GM12891 (cell line): ENCODE data around the gene ZER1.

ENCODE experiments used
- DNase-seq: peaks from one replicate; pipeline ENCODE4 v3.0.0; 2011; ENCODE audit warnings: low spot score; ENCODE audit not compliant: insufficient read length
- FAIRE-seq: peaks from 2 replicates; lab custom pipeline; 2011; peaks lifted over from hg19 to GRCh38; lab: Jason Lieb, UNC
- PAX5 ChIP-seq: IDR thresholded peaks from 2 replicates; pipeline ENCODE4 v1.6.1; 2011; ENCODE audit warnings: low read length, moderate library complexity, mild to moderate bottlenecking; ENCODE audit not compliant: insufficient read depth, severe bottlenecking
- POLR2A ChIP-seq: IDR thresholded peaks from 2 replicates; pipeline ENCODE4 v1.6.1; 2011; ENCODE audit warnings: low read depth, low read length, control low read depth
- POLR2AphosphoS5 ChIP-seq: IDR thresholded peaks from 2 replicates; pipeline ENCODE4 v1.6.1; 2011; ENCODE audit warnings: low read depth, low read length, control low read depth
- POU2F2 ChIP-seq: IDR thresholded peaks from 2 replicates; pipeline ENCODE4 v1.6.1; 2011; ENCODE audit warnings: low read depth, mild to moderate bottlenecking, control low read depth, low read length, moderate library complexity
- SPI1 ChIP-seq: IDR thresholded peaks from 2 replicates; pipeline ENCODE4 v1.6.1; 2011; ENCODE audit warnings: low read depth, low read length, control low read depth
- TAF1 ChIP-seq: IDR thresholded peaks from 2 replicates; pipeline ENCODE4 v1.6.1; 2011; ENCODE audit warnings: low read depth, low read length, control low read depth

ZER1 gene

GRCh38 chr9:128747241-128747640 lies 24.5 kb downstream of the ZER1 start:
- FAIRE-seq (no peak), DNase-seq (no peak)
- TF ChIP-seq POLR2AphosphoS5 = no peak
- TF ChIP-seq SPI1 = no peak
- no peak for TF ChIP-seq TAF1
- TF ChIP-seq PAX5 = no peak
- TF ChIP-seq POLR2A = no peak
- no peak for TF ChIP-seq POU2F2

GRCh38 chr9:128743421-128743820 lies 28.3 kb downstream of the ZER1 start:
- DNase-seq (no peak), FAIRE-seq (no peak)
- TF ChIP-seq POLR2A (no peak), POLR2AphosphoS5 (no peak), POU2F2 (no peak), PAX5 (no peak), SPI1 (no peak), TAF1 (no peak)

- FAIRE-seq = no peak
- TF ChIP-seq POU2F2 (no peak), TAF1 (no peak), POLR2AphosphoS5 (no peak), POLR2A (no peak), SPI1 (no peak), PAX5 (no peak)
- DNase-seq = no peak
Measured at GRCh38 chr9:128742401-128742800, 29.3 kb downstream of the ZER1 start.

- TF ChIP-seq PAX5 (no peak), POU2F2 (no peak), POLR2AphosphoS5 (no peak), SPI1 (no peak), TAF1 (no peak), POLR2A (no peak)
- FAIRE-seq = no peak
- no peak for DNase-seq
Measured at GRCh38 chr9:128735373-128735772, 36.4 kb downstream of the ZER1 start.

- DNase-seq (peak; percentile 52), FAIRE-seq (peak; percentile 91)
- TF ChIP-seq POLR2A (0 out of 2 replicates have a peak, but pooled peaks have one; percentile 27), TAF1 (0 out of 2 replicates have a peak, but pooled peaks have one; percentile 31), POLR2AphosphoS5 (no peak), SPI1 (no peak)
Measured at GRCh38 chr9:128733256-128733655, 38.5 kb downstream of the ZER1 start.

- DNase-seq = no peak
- no peak for TF ChIP-seq TAF1
- TF ChIP-seq POLR2A = no peak
- TF ChIP-seq POU2F2 = no peak
- no peak for TF ChIP-seq POLR2AphosphoS5
- TF ChIP-seq SPI1 = no peak
- TF ChIP-seq PAX5 = no peak
- FAIRE-seq = no peak
Measured at GRCh38 chr9:128732576-128732975, 39.2 kb downstream of the ZER1 start.

GRCh38 chr9:128731691-128732090 lies 40.0 kb downstream of the ZER1 start:
- FAIRE-seq = no peak
- no peak for DNase-seq
- no peak for TF ChIP-seq SPI1
- TF ChIP-seq POLR2A = no peak
- no peak for TF ChIP-seq POLR2AphosphoS5
- no peak for TF ChIP-seq POU2F2
- TF ChIP-seq PAX5 = no peak
- TF ChIP-seq TAF1 = no peak

- DNase-seq (no peak), FAIRE-seq (no peak)
- TF ChIP-seq PAX5 (no peak), POLR2AphosphoS5 (no peak), POU2F2 (no peak), TAF1 (no peak), POLR2A (no peak), SPI1 (no peak)
Measured at GRCh38 chr9:128731093-128731492, 40.6 kb downstream of the ZER1 start.

GRCh38 chr9:128729766-128730517 lies 41.8 kb downstream of the ZER1 start:
- FAIRE-seq (no peak), DNase-seq (no peak)
- no peak for TF ChIP-seq POLR2AphosphoS5
- TF ChIP-seq SPI1 = no peak
- TF ChIP-seq PAX5 = no peak
- no peak for TF ChIP-seq POLR2A

- no peak for FAIRE-seq
- TF ChIP-seq PAX5 = no peak
- no peak for TF ChIP-seq POLR2A
- no peak for TF ChIP-seq SPI1
- TF ChIP-seq POLR2AphosphoS5 = no peak
- TF ChIP-seq POU2F2 = no peak
- no peak for TF ChIP-seq TAF1
- no peak for DNase-seq
Measured at GRCh38 chr9:128729302-128729701, 42.4 kb downstream of the ZER1 start.

GRCh38 chr9:128728298-128728697 lies 43.4 kb downstream of the ZER1 start:
- no peak for FAIRE-seq
- no peak for TF ChIP-seq TAF1
- TF ChIP-seq POU2F2 = no peak

More at GRCh38 chr9:128728298-128728697, 43.4 kb downstream of the ZER1 start:
- DNase-seq = no peak
